Activated CD8-positive, alpha-beta memory T cell treated with anti-CD3 and anti-CD28 coated beads, Interleukin-2, amount 50 U/mL, for 4 hours (primary cell): ENCODE measurements around the gene SLC6A8.

Source experiments
- DNase-seq: peaks from one replicate; pipeline ENCODE4 v3.0.0-alpha.2; 2020

Gene SLC6A8

DNA sequence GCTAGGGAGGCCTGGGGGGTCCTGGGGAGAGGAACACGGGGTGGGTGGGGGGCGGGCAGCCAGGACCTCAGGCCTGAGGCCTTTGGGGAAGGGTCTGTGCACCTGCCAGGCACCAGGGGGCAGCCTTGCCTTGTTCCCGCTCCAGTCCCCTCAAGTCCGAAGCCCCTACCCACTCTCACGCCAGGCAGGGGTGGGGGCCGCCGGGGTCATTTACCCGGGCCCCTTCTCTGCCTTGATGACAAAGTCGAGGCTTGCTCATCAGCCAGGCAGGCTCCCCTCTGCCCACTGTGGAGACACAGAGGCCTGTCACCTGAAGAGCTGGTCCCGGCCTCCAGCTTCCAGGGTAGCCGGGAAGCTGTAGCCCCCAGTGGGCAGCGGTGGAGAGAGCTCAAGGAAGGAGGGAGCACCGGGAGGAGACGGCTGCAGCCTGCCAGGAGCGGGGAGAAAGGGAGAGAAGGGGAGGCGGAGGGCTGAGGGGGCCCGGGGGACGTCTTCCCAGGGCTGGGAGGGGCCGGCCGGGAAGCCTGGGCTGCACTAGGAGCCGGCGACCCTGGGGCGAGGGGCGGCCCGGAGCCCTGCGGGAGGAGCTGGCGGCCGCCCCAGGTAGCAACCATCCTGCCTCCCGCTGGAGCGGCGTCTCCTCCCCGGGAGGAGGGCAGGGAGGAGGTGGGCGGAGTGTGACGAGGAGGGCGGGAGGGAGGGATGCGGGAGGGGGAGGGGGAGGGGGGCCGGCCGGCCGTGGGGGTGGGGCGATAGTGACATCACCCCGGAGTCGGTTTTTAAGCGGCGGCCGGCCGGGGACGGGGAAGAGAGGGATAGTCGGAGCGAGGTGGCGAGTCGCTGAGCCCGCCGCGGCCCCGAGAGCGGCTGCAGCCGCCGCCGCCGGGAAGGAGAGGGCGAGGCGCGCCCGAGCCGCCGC is at the start of gene SLC6A8:
TSS of gene SLC6A8 (plus strand) at position 806 of the 919 bp plus-strand sequence. CDS start 649 bp downstream, outside the sequence.
- DNase-seq, result peak; percentile 40

DNA sequence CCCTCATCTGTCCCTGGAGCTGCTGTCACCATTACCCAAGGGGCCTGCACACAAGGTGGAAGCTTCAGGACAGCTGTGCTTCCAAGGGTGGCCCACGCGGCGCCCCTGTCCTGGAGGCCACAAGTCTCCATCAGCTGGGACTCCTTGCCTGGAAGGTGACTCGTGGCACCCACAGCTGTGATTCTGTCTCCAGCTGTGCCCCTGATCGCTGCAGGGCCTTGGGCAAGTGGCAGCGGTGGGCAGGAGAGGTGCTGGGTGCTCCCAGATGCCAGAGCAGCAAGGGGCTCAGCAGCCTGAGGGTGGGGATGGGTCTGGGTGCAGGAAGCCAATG is 49.7 kb upstream of the SLC6A8 start:
- DNase-seq, result no peak

DNA sequence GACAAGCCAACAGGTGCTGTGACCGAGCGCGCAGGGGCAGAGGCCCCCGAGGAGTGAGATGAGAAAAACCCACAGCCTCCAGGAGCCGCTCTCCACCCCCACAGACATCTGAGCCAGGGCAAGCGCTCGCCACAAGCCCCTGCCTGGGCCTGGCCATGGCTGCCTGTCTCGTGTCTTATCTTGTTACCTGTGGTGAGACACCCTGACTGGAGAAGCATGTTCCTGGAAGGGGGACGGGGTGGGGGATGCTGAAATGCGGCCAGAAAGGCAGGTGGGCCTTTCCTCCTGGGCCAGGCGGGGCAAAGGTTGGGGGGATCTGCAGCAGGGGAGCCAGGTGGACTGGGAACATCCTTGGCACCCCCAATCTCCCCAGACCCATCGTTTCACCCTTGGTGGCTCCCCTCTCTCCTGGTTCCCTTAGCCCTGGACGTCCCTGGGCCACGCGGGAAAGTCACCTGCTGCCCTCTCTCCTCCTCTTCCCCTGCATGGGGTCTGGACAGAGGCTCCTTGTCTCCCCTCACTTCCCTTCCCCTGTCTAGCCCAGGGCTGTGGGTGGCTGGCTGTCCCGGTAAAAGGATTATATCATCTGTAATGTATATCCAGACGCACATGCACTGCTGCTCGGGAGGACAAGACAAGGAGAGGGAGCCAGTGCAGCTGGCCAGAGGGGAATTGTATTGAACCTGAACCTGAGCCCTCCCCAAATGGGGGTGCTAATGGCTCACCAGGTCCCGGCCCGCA is 49.1 kb upstream of the SLC6A8 start:
- DNase-seq, result no peak

DNA sequence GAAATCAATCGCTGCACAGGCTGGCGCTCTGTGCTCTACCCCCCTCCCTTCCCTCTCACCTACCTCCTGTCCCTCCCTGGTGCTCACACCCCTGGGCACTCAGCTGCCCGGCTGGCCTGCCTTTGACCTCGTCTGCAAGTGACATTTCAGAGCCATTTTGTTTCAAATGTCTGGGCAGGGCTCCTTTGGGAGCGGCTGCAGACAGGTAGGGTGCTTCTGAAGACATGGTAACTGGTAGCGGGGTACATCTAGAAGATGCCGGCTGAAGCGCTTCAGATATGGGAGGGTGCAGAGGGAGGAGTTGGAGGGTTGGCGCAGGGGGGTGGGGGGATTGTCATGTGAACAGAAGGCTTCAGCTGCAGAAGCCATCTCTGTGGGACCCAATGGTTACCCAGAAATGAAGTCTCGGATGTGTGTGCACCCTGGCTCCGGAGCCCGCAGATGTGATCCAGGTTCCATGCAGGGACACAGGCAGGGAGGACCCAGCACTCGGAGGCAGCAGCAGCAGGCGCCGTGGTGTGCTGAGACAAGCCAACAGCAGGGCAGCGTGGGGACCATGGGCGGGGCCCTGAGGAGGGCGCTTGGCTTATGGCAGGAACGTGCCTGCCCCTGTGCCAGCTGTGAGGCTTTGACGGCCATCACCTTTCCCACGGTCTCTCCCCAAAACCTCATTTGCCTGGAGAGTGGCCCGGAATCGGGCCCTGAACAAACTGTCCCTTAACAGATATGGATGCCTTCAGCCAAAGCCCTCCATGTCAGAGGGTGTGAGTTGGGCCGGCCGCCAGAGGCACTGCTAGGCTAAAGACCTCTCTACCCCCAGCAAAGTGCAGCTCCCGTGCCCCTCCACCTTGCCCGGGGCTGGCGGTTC is 48.3 kb upstream of the SLC6A8 start:
- DNase-seq, result no peak

DNA sequence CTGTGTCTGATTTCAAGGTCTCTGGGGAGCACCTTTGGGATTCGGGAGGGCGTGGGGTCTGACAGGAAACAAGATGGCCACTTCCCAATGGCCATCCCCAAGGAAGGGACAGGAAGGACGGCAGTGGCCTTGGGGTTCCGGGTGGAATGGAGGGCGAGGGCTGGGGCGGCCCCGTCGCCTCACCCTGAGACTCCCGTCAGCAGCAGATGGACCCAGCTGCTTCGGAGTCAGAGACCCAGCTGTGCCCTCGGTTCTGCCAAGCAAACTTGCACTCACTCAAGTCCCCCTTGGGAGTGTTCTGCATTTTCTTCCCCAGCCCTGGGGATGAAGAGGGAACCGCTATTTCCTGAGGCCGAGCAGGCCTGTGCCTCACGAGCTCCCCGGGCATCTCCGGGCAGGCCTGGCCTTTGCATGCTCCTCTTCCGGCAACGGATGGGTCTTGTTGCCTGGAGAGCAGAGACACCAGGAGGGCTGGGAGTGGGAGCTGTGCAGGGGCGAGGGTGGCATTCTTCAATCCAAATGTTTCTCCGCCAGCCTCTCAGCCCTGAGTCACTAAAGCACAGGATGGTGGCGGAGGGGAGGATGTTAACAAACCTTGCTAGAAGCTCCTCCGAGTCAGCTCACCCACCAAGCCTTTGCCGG is 47.6 kb upstream of the SLC6A8 start:
- DNase-seq, result no peak

DNA sequence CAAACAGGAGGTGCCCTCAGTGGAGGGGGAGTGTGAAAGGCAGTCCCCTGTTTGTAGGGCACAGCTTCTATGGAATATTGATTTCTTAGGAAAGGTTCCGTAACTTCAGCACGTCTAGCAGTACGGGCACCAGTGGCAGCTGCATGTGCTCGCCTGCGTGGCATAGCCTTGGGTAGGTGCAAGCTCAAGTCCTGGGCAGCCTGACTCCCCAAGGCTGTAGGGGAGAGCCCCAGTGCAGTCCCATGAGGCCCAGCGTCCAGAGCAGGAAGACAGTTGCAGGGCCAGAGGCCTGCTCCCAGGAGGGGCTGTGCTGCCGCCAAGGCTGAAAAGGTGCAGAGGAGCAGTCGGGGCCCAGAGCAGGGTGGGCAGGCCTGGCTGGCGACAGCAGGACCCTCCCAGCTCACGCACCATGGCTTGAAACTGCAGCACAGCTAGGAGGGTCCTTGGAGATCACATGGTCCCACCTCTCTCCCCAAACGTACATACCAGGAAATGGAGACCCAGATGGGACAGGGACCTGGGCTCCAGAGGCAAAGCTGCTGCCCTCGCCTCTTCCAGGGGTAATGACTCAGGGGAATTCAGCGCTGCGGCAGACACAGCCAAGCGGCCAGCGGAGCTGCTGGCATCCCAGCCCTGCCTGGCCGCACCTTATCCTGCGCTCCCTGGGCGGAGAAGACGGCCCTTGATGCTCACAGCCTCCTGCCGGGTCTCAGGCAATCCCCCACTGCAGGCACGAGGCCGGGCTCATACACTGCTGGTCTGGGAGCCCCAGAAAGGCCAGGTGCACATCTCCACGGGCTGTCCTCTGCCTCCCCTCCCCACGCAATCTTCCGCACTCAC is 46.8 kb upstream of the SLC6A8 start:
- DNase-seq, result no peak

DNA sequence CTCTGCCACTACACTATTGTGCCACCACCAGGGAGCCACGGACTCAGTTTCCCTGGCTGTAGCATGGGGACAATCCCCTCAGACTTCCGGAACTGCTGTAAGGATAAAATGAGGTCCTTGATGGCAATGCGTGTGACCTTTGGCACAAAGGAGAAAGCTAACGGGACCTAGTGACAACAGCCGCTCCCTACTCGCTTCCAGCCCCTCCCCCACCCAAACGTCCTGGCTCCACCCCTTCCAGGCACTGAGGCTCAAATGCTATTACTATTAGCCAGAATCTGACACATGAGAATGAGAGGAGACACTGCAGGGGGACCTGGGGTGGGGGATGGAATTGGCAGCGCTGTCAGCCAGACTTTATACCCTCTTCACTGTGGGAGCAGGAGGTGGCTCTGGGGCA is 46.1 kb upstream of the SLC6A8 start:
- no peak for DNase-seq

DNA sequence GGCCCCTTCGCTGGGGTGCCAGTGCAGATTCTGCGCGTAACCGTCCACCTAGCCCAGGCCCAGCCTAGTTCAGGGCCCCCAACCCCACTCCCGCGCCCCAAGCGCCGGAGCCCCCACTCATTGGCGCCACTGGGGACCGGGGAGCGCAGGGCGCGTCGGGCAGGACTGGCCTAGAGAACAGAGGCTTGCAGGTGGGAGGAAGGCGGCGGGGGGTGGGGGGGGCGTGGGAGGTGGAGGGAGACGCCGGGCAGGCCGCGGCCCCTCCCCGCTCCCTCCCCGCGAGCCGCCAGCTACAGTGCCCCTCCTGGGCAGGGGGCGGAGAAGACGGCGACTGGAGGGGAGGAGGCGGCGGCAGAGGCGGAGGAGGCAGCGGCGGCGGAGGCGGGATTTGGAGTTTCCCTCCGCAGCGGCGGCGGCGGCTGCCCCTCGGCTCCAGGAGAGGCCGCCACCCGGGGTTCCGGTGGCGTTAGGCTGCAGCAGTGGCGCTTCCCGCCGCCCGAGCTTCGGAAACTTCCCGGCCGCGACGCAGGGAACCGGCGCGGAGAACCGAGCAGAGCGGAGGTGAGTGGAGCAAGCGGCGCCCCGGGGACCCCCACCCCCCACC is 45.6 kb upstream of the SLC6A8 start:
- no peak for DNase-seq

DNA sequence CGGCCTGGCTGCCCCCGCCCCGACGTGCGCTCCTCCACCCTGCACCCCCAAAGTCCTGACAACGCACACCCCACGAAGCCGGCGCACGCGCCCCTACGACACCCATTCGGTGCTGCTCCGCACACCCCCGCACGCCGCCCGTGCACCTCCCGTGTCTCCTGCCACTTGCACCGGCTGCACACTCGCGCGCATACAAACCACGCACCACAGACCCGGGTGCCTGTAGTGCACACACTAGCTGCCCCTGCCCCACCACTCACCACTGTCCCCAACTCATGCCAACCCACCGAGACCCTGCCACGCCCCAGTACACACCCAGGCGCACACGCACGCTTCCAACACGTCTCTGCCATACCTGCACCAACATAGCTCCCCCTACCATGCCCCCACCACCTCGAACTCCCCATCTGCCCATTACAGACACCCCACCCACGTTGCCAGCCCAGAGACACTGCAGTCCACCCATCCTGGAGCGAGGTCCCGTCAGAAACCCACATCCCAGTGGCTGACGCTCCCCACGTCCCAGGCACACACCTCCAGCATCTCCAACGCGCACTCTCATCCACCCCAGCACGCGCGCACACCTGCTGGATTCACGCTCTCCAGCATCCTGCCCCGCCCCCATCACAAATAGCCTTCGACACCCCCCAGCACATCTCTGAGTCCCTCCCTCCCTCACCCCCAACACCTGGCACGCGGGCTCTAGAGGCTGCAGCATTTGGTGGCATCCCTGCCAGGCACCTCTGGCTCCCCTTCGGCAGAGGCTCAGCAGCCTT is 44.9 kb upstream of the SLC6A8 start:
- DNase-seq, result no peak

DNA sequence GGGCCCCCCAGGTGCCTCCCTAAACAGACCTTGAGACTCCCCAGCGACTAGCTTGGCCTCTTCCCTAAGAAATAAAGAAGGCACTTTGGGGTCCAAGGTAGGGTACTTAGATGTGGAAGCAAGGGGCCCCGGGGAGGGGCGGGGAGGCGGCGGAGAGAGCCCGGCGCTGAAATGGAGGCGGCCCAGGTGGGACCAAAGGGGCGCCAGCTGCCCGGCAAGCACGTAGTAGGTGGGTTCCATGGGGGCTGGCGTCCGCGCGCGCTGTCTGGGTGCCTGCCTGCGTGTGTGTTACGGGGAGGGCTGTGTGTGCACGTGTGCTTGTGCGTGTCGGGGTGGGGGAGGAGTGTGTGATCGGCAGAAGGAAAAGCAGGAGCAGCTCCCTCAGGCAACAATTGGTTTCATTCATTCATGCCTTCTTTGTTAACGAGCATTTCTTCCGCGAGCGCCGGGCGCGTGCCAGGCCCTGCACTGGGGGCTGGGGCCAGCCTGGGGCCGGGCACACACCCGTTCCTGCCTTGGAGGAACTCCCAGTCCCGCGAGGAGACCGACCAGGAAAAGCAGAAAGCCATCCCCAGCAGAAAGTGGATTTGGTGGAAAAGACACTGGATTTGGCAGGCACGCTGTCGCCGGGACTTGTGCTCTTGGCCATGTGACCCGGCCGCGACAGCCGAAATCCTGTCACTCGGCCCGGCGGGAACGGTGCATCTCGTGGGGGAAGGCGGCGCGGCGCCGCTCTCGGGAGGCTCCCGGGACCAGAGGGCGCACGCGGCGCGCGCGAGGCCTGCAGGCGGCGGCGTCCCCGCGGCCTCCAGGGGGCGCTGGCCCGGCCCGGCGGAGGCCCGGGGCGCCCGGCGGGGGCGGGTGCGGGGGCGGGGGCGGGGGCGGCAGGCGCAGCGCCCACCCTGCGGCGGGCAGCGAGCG is 44.0 kb upstream of the SLC6A8 start:
- DNase-seq, result no peak

DNA sequence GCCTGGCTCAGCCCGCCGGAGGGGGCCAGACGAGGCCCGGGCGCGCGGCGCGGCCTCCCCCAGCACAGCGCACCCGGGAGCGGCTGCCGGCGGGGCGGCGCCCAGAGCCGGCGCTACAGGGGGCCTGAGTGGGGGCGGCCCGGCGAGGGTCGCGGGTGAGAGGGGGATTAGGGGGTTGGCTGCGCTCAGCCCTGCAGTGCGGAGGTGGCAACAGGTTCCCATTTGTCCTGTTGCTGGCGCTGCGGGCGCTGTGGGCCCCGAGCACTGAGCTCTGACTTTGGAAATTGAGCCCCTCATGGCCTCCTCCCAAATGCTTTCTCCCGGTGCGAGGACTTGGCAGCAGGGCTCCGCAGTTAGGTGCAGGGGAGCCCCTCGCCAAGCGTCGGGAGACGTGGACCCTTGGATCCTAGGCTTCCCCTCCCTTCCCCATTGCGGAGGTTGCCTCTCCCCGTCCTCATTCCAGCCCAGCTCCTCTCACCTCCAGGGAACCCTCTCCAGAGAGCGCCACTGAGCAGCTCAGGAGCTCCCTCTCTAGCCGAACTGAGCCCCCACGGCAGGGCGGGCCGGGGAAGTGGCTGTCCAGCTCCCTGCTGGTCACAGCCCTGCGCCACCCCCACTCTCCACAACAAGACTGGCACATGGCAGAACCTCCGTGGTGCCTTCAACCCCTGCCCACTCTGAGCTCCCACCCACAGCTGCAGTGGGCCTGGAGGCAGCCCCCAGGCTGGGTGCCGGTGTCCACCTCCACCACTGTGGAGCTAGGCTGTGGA is 43.2 kb upstream of the SLC6A8 start:
- no peak for DNase-seq

DNA sequence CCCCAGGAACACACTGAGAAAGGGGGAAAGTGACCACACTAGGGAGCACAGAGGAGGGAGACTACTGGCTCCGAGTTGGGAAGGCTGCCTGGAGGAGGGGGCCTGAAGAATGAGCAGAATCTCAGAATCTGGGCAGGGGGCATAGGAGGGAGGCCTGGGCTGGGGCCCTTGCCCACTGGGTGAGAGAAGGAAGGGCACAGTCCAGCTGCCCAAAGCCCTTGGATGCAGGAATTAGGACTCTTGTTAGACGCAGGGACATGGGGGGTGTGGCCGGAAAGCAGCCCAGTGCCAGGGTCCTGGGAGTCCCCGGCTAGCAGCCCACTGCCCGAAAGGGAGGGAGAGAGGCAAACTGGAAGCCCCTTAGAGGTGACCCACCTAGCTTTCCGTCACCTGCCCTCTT is 42.6 kb upstream of the SLC6A8 start:
- no peak for DNase-seq

DNA sequence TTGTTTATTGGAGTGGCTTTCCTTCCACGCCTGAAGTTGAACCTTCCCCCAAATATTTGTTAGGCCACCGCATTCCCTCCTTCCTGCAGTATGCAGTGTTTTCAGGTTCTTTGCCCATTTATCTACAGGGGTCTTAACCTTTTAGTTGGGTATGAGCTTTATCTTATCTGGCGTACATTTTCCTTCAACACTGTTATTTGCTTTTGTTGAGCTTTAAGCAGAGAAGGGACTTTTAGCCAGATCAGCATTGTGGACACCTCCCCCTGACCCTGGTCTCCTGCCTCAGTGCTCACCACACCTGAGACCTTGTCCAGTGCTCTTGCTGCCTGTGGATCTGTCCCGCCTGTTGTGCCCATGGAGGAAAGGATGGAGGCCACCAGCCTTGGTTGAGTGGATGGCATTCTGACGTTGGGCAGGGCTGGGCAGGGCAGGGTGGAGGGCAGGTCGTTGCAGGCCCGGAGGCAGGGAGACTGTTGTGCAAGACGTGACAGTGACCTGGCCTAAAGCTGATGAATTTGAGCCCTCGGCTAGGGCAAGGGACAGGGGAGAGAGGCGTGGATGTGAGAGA is 41.7 kb upstream of the SLC6A8 start:
- no peak for DNase-seq

DNA sequence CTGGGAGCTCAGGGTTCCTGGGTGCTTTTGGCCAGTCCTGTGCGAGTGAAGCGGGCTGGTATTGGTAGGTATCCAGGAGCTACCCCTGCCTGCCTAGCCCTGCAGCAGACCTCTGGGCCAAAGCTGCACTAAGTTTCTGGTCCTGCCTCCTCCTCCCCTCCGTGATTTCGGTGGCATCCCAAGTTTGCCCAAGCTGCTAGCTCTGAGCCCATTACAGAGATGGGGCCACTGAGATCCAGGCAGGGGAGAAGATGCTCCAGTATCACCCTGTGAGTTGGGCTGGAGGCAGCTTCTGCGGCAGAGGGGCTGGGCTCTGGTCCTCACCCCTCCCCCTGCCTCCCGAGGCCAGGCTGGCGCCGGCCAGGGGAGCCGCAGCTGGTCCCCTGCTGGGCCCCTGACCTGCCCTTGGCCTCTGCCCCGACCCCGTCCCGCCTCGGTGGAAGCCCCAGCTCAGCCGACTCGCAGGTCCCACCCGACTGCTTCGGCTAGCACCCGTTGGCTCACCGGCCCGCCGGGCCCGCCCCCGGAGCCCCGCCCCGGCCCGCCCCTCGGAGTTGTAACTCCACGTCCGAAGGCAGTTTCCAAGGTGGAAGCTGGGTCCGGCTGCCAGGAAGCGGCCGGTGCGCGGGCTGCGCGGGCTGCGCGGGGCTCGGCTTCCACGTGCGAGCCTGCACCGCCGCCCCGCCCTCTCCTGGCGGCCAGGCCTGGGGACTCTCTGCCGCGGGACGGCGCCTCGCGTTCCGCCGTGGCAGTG is 40.9 kb upstream of the SLC6A8 start, which contains the start of gene DUSP9:
TSS of gene DUSP9 (plus strand) at position 584 of the 754 bp plus-strand sequence. CDS start 751 bp downstream, outside the sequence.
- no peak for DNase-seq

DNA sequence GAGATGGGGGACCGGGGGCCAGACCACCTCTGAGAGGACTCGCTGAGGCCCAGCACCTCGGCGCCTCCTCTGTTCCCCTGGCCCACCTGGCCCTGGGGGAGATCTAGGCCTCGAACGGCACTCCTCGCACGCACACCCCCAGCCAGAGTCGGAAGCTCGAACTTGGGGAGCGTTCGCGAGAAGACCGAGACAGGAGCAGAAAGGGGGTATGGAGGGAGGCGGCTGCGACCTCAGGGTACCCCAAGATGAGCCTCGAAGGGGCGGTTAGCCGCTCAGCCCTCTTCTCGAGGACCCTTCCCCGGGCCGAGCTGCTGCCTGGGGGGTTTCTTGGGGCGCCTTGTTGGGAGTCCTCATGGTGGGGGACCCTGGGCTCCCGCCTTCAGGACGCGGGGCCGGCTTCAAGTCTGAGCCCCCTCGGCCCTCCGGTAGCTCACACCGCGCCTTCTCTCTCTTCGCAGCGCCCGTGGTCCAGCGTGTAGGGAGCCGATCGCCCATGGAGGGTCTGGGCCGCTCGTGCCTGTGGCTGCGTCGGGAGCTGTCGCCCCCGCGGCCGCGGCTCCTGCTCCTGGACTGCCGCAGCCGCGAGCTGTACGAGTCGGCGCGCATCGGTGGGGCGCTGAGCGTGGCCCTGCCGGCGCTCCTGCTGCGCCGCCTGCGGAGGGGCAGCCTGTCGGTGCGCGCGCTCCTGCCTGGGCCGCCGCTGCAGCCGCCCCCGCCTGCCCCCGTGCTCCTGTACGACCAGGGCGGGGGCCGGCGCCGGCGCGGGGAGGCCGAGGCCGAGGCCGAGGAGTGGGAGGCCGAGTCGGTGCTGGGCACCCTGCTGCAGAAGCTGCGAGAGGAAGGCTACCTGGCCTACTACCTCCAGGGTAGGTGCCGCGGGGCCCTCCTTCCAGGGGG is 40.0 kb upstream of the SLC6A8 start:
- peak; percentile 14 for DNase-seq
